KOPT-K1 (cell line): ENCODE data around the gene ZNF548.

ENCODE experiments used
- H3K27ac ChIP-seq: fragments of 200-600 bp; sonication (generic); 2 replicates; pipeline ENCODE4 v1.5.1; 2016; ENCODE audit warnings: antibody characterized with exemption, mild to moderate bottlenecking, low read depth, low read length; ENCODE audit not compliant: poor library complexity, severe bottlenecking
- H3K36me3 ChIP-seq: fragments of 200-600 bp; sonication (generic); 2 replicates; pipeline ENCODE4 v1.5.1; 2017; ENCODE audit warnings: antibody characterized with exemption, mild to moderate bottlenecking, low read length, moderate library complexity; ENCODE audit not compliant: insufficient read depth
- H3K9me3 ChIP-seq: fragments of 200-600 bp; sonication (generic); 2 replicates; pipeline ENCODE4 v1.5.1; 2017; ENCODE audit warnings: antibody characterized with exemption, low read length, mild to moderate bottlenecking; ENCODE audit not compliant: insufficient read depth, poor library complexity, severe bottlenecking

Gene ZNF548

GRCh38 chr19:57435062-57435978, 45.7 kb downstream of the ZNF548 start, which contains the start of gene ZNF749:
Gene ZNF749 (plus strand): TSS chr19:57435325. CDS start chr19:57435579, 254 bp downstream.
- Histone ChIP-seq H3K27ac (peak within 1 kb of the TSS; percentile 51), H3K36me3 (peaks cover 23% of the 10 kb centered on the region), H3K9me3 (no peaks in the 10 kb centered on the region)

GRCh38 chr19:57436417-57436816, 46.8 kb downstream of the ZNF548 start:
- H3K36me3 ChIP-seq: peaks cover 23% of the 10 kb centered on the region
- no peaks in the 10 kb centered on the region for H3K9me3 ChIP-seq
- H3K27ac ChIP-seq: peak overlapping the region; percentile 51

GRCh38 chr19:57437931-57438330, 48.3 kb downstream of the ZNF548 start:
- Histone ChIP-seq H3K27ac (no peak overlapping the region), H3K36me3 (peaks cover 38% of the 10 kb centered on the region), H3K9me3 (peaks cover 1% of the 10 kb centered on the region)

GRCh38 chr19:57438925-57439324, 49.3 kb downstream of the ZNF548 start:
- Histone ChIP-seq H3K27ac (no peak overlapping the region), H3K9me3 (peaks cover 11% of the 10 kb centered on the region), H3K36me3 (peaks cover 47% of the 10 kb centered on the region)

GRCh38 chr19:57441979-57442752, 52.5 kb downstream of the ZNF548 start:
- Histone ChIP-seq H3K9me3 (peaks cover 25% of the 10 kb centered on the region), H3K36me3 (peaks cover 70% of the 10 kb centered on the region), H3K27ac (no peak overlapping the region)

GRCh38 chr19:57443121-57443696, 53.6 kb downstream of the ZNF548 start:
- H3K9me3 ChIP-seq: peaks cover 25% of the 10 kb centered on the region
- peaks cover 64% of the 10 kb centered on the region for H3K36me3 ChIP-seq
- no peak overlapping the region for H3K27ac ChIP-seq

- H3K27ac ChIP-seq: no peak overlapping the region
- H3K9me3 ChIP-seq: no peaks in the 10 kb centered on the region
- H3K36me3 ChIP-seq: peaks cover 7% of the 10 kb centered on the region; the same call in 1 of the 2 replicates
Measured at GRCh38 chr19:57452307-57452706, 62.7 kb downstream of the ZNF548 start.
